Activated CD8-positive, alpha-beta T cell treated with anti-CD3 and anti-CD28 coated beads for 36 hours (primary cell): Measurements from ENCODE around the gene PRXL2A. TPM values are rescaled to one million over a fixed set of nuclear protein-coding genes. Genes with fewer than 3 reads are reported as not detected.
A peak's percentile ranks its signal among the peaks of the same experiment; 100 is the strongest.

Source experiments
- ATAC-seq: fragments of 200-7000 bp; cut with Tn5 transposase; one replicate; pipeline ENCODE4 v1.10.0; 2021; ENCODE audit warnings: mild to moderate bottlenecking, moderate library complexity
- CTCF ChIA-PET: fragments of 350-600 bp; sonication (Branson Sonifier 250); formaldehyde crosslinking; loops from one replicate; lab custom pipeline; 2021; ENCODE audit warnings: antibody characterized with exemption; lab: Charles Lee
- POLR2A ChIA-PET: fragments of 350-600 bp; sonication (Branson Sonifier 250); formaldehyde crosslinking; loops from one replicate; lab custom pipeline; 2021; ENCODE audit warnings: antibody characterized with exemption; lab: Charles Lee
- DNase-seq: peaks from one replicate; pipeline ENCODE4 v3.0.0-alpha.2; 2020
- H3K27ac Mint-ChIP-seq: one replicate; pipeline ENCODE4 v1.8.0; 2021; ENCODE audit warnings: mild to moderate bottlenecking, mixed read lengths
- H3K27me3 Mint-ChIP-seq: one replicate; pipeline ENCODE4 v1.8.0; 2021; ENCODE audit warnings: mixed read lengths
- H3K36me3 Mint-ChIP-seq: one replicate; pipeline ENCODE4 v1.8.0; 2021; ENCODE audit warnings: low read depth, mixed read lengths
- H3K4me1 Mint-ChIP-seq: one replicate; pipeline ENCODE4 v1.8.0; 2021; ENCODE audit warnings: low read depth, mixed read lengths
- H3K4me3 Mint-ChIP-seq: one replicate; pipeline ENCODE4 v1.8.0; 2021; ENCODE audit warnings: mild to moderate bottlenecking, moderate library complexity, mixed read lengths
- H3K9me3 Mint-ChIP-seq: one replicate; pipeline ENCODE4 v1.8.0; 2021; ENCODE audit warnings: mixed read lengths
- intact Hi-C: fragments of 100-400 bp; cut with micrococcal nuclease; formaldehyde crosslinking; loops from one replicate; pipeline ENCODE4 v1.10.0; 2022
- total RNA-seq, 2 experiments: library from RNA; stranded (reverse); gene quantifications; one replicate each; pipeline ENCODE4 v1.2.3, GENCODE V29; 2021
- TF ChIP-seq, protein P1 (sequence below): fragments of 200-600 bp; IDR thresholded peaks from one replicate; pipeline ENCODE4 v1.8.0; 2022; ENCODE audit warnings: antibody characterized with exemption, mild to moderate bottlenecking

PRXL2A gene
- total RNA-seq, 2 experiments from 2014 or later = 21.0 to 22.7 TPM

DNA sequence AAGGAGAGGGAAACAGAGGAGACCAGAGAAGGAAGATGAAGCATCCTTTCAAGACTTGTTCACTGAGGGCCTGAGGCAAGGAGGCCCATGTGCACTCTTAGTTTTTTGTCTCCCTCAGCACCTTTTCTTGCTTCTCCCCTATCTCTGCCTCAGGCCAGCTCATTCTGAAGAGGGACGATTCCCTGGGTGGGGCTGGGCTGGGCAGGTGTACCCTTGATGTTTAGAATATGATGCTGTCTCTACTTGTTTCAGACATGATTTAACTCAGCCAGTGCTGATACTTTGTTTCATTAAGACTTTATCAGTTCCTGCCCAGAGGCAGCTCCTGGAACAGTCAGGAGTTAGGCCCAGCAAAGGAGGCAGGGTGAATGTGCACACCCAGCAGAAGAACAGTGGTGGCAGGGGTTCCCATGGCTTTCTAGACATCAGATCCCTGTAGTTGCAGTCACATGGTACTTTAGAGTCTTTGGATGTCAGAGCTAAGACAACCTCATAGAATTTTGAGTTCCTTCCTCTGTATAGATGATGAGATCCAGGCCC, 3.4 kb downstream of the PRXL2A start:
- intact Hi-C loops = no loop called here

DNA sequence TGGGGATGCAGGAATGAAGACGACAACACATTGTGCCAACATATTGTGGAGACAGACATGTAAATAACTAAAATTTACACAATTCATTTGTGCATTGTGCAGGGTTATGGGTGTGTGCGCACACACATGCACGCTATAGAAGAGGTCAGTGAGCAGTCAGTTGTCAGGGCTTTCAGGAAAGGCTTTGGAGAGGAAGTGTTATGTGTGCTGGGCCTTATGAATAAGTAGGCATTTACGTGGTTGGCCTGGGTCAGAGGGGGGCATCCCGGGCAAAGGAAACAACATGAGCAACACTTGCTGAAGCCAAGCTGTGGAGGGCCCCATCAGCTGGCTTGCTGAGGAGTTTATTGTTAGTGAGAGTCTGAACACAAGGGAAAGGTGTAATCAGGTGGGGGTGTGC, 4.1 kb downstream of the PRXL2A start:
- no peaks in the 10 kb centered on the region for H3K9me3 Mint-ChIP-seq
- ATAC-seq = no peak
- peaks cover 43% of the 10 kb centered on the region for H3K4me1 Mint-ChIP-seq
- intact Hi-C loops = no loop called here
- H3K36me3 Mint-ChIP-seq = peaks cover 3% of the 10 kb centered on the region
- DNase-seq = peak; percentile 54
- no peak overlapping the region for H3K4me3 Mint-ChIP-seq
- ChIA-PET POLR2A (no interaction called here), CTCF (interaction anchor here (2.2 to 5.7 kb wide), 4 partner anchors 31 to 92 kb away, joined by 6 to 39 read pairs (median 16); no protein-coding TSS in a partner anchor)
- no peaks in the 10 kb centered on the region for H3K27me3 Mint-ChIP-seq
- H3K27ac Mint-ChIP-seq = peak overlapping the region; percentile 13
- TF ChIP-seq, protein P1, sequence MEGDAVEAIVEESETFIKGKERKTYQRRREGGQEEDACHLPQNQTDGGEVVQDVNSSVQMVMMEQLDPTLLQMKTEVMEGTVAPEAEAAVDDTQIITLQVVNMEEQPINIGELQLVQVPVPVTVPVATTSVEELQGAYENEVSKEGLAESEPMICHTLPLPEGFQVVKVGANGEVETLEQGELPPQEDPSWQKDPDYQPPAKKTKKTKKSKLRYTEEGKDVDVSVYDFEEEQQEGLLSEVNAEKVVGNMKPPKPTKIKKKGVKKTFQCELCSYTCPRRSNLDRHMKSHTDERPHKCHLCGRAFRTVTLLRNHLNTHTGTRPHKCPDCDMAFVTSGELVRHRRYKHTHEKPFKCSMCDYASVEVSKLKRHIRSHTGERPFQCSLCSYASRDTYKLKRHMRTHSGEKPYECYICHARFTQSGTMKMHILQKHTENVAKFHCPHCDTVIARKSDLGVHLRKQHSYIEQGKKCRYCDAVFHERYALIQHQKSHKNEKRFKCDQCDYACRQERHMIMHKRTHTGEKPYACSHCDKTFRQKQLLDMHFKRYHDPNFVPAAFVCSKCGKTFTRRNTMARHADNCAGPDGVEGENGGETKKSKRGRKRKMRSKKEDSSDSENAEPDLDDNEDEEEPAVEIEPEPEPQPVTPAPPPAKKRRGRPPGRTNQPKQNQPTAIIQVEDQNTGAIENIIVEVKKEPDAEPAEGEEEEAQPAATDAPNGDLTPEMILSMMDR = no peak

More for the DNA sequence above, 3.4 kb downstream of the PRXL2A start:
- Mint-ChIP-seq H3K4me1 (peaks cover 45% of the 10 kb centered on the region), H3K9me3 (no peaks in the 10 kb centered on the region), H3K27ac (no peak overlapping the region), H3K36me3 (peaks cover 3% of the 10 kb centered on the region), H3K4me3 (no peak overlapping the region), H3K27me3 (no peaks in the 10 kb centered on the region)
- TF ChIP-seq, protein P1 = no peak
- ChIA-PET POLR2A (no interaction called here), CTCF (interaction anchor here (0.5 to 5.7 kb wide), 6 partner anchors 10 to 100 kb away, joined by 3 to 39 read pairs (median 4); no protein-coding TSS in a partner anchor)
- DNase-seq = no peak
- no peak for ATAC-seq

DNA sequence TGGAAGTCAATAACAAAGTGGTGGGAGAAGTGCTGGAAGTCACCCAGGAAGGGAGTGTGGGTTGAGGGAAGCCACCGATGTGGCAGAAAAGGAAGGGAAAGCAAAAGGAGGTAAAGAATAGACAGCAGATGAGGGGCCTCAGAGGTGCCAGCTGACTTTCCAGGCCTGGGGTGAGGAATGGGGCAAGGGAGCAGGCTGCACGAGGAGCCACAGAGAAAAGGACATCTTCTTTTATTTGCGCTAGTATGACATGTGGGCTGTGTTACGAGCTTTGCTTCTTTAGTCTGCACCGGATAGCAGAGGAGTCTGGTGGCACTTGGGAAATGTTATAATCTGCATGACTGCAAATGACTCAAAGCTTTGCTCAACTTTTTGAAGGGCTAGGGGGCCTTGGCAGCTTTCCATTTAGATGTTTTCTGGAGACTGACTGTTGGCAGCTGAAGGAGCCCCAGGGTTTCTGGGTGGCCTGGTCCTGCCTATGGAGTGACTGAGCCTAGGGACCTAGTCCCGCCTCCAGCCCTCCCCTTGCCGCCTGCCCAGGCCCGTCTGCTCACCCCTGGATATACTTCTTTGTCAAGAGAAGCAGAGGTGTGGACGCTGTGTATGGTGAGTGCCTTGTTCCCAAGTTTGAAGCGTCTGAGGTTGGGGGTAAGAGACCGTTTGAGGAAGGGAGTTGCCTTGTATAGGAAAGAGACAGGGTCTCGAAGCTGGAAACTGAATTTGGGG, 5.1 kb downstream of the PRXL2A start:
- Mint-ChIP-seq H3K9me3 (no peaks in the 10 kb centered on the region), H3K36me3 (peaks cover 3% of the 10 kb centered on the region), H3K4me1 (peaks cover 38% of the 10 kb centered on the region), H3K27ac (peak overlapping the region; percentile 14), H3K27me3 (no peaks in the 10 kb centered on the region), H3K4me3 (no peak overlapping the region)
- intact Hi-C loops = no loop called here
- ChIA-PET POLR2A (interaction anchor here (1.4 kb wide), 1 partner anchor 31 kb away, joined by 6 read pairs; no protein-coding TSS in a partner anchor), CTCF (interaction anchor here (0.7 to 5.7 kb wide), 5 partner anchors 9 to 91 kb away, joined by 3 to 39 read pairs (median 6); no protein-coding TSS in a partner anchor)
- DNase-seq (peak; percentile 16), ATAC-seq (peak; percentile 37)
- TF ChIP-seq, protein P1 = no peak

DNA sequence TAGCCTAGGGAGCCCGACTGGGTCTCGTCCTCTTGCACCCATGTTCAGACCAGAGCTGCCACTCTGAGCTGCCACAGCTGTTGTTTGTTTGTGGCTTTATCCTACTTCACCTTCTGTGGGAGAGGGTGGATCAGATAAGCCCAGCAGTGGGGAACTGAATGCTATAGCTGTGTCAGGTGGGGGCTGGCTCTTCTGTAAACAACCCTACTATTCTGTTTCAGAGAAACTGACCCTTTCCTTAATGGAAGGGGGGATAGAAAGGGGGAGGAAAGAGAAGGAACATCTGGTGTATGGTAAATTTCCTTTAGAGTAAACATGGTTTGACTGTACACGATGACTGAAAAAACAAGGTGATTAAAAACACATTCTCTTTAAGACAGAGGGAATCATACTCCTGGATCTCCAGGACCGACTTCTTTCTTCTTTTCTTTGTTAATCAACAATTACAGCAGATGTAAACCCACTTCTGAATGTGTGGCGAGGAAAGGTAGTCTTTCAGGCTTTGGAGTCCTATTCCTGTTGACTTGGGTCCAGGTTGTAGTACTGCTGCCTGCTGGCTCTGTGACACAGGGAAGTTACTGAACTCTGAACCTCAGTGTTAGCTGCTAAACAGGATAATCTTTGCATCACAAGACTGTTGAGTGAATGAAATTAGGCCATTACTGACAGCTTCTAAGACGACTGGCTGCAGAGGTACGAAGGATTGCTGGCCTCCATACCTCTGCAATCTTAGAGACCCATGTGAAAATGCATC, 6.0 kb downstream of the PRXL2A start:
- no peak for ATAC-seq
- DNase-seq = no peak
- no peak overlapping the region for H3K4me3 Mint-ChIP-seq
- H3K4me1 Mint-ChIP-seq = peaks cover 36% of the 10 kb centered on the region
- no peaks in the 10 kb centered on the region for H3K9me3 Mint-ChIP-seq
- H3K27ac Mint-ChIP-seq = no peak overlapping the region
- TF ChIP-seq, protein P1 = no peak
- ChIA-PET POLR2A (interaction anchor here (1.4 kb wide), 1 partner anchor 30 kb away, joined by 6 read pairs; no protein-coding TSS in a partner anchor), CTCF (interaction anchor here (1.0 to 5.7 kb wide), 4 partner anchors 9 to 90 kb away, joined by 4 to 39 read pairs (median 9); no protein-coding TSS in a partner anchor)
- intact Hi-C loops = no loop called here
- peaks cover 3% of the 10 kb centered on the region for H3K36me3 Mint-ChIP-seq
- no peaks in the 10 kb centered on the region for H3K27me3 Mint-ChIP-seq
